PC-9 (cell line): ENCODE results near the gene CCDC180.

Source experiments
- CTCF ChIP-seq: fragments of 200-600 bp; sonication (generic); conservative IDR thresholded peaks from 2 replicates; pipeline ENCODE4 v1.6.1; 2017; ENCODE audit warnings: mixed run types, antibody characterized with exemption, mild to moderate bottlenecking, moderate library complexity
- EZH2 ChIP-seq: fragments of 200-600 bp; sonication (generic); IDR thresholded peaks from 2 replicates; pipeline ENCODE4 v1.8.0; 2017; ENCODE audit warnings: antibody characterized with exemption, low read depth

GRCh38 chr9:97304586-97304985, 2.9 kb upstream of the CCDC180 start:
- no peak for TF ChIP-seq CTCF
- TF ChIP-seq EZH2: no peak
